Left forelimb (tissue), 1 donor: ENCODE results near the gene KIAA0825.
"Not testable (repeated sequence)": the region's sequence is repeated elsewhere in the genome, so short reads cannot be mapped to it uniquely, and the experiment has no call there.

Experiments
- DNase-seq: peaks from one replicate; pipeline ENCODE4 v3.0.0-alpha.2; 2018; ENCODE audit warnings: low spot score

The KIAA0825 gene

DNA sequence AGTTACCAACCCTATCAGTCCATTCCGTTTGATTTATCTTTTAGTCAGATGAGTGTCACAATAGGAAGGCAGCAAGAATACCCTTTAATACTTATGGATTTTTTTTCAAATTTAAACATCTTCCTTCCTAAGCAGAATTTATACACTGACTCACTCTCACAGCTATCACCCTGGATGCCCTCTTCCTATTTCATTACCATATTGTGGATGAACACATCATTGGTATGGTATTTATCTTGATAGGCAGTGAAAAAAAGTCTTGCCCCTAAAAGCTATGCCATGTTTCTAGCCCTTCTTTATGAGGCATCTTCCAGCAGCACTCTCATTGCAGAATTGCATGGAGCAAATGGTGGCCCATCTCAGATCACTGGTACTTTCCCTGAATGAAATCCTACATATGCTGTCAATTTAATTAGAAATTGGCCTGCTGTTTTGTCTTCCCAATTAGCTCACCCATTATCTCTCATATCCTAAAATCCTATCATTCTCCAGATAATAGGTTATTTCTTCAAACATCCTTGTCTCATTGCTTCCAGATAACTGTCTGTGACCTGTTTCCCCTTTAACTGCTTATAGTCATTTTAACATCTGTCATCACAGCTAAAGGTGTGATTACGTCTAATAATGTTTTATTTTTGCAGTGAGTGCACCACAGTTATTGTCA, 443.5 kb downstream of the KIAA0825 start:
- no peak for DNase-seq

DNA sequence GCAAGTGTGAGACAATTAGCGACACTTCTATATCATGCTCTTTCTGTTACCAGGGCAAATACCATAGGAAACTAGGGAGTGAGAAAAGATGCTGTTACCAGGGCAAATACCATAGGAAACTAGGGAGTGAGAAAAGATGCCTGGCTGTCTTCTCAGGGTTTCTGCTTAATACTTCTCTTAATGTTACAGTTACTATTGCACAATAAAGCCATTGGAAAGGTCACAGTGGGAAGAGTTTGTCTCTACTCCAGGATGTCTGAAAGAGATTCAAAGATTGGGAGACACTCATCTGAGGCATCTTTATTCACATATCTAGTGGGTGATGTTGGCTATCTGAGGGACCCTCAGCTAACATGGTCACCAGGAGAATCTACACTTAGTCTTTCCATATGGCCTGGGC, 445.3 kb downstream of the KIAA0825 start:
- DNase-seq: no peak

- DNase-seq: not testable (repeated sequence)
Observed at GRCh38 chr5:94171070-94171469, 447.3 kb downstream of the KIAA0825 start.

DNA sequence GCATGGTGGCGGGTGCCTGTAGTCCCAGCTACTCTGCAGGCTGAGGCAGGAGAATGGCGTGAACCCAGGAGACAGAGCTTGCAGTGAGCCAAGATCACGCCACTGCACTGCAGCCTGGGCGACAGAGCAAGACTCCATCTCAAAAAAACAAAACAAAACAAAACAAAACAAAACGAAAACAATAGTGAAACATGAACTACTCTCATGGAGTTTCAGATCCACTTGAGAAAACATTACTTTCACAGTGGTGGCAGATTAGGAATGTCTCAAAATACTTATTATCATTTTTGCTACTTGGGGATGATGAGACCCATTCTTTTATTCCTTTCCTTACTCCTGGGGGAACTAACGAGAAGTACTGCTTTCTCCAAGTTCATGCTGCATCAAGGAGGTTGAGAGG, 448.2 kb downstream of the KIAA0825 start:
- not testable (repeated sequence) for DNase-seq

DNA sequence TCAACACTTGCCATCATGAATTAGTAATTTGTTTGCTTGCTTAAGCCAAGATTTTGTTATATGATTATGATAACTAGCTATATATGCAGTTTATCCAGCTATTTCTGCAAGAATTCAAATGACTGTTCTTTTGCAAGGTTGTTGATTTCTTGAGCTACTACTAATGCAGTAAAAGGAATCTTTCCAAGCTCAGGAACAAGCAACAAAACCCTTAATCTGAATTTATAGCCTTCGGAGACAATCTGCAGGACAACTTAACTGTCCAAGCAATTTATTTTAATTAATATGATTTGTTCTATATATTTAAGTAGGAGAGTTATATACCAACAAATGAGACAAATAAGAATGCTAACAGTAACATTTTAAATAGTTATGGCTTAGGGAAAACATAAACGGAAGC, 450.3 kb downstream of the KIAA0825 start:
- DNase-seq: no peak

DNA sequence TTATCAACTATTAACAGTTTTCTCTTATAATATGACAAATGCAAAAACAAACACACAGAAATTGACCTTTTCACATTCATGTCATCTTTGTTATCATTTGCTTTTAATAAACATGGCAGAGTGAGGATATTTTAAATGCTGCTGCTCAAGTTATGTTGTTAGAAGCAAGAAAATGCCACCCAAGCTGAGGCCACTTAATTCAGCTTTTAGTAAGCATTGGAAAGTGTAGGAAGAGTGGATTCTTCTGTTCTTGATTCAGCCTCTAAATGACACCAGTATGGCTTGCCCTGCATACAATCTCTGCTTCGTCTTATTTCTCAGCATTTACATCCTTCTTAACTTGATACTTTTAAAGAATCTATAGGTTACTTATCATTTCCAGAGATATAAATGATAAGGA, 456.6 kb downstream of the KIAA0825 start:
- no peak for DNase-seq

DNA sequence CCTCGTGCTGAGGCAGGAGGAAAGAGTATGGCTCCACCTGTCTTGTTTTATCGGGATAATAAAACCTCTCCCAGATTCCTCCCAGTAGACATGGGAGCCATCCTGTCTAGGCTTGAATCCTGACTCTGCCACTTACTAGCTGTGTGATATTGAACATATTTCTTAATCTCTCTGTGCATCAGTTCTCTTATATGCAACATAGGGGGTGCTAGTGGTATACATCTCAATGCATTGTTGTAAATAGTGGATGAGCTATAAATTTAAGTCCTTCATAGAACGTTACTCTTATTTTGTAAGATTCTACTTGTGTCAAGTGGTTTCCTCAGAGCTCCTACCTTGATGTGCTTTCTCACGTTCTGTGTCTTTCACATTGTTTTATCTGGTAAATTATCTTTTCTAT, 459.3 kb downstream of the KIAA0825 start:
- no peak for DNase-seq

DNA sequence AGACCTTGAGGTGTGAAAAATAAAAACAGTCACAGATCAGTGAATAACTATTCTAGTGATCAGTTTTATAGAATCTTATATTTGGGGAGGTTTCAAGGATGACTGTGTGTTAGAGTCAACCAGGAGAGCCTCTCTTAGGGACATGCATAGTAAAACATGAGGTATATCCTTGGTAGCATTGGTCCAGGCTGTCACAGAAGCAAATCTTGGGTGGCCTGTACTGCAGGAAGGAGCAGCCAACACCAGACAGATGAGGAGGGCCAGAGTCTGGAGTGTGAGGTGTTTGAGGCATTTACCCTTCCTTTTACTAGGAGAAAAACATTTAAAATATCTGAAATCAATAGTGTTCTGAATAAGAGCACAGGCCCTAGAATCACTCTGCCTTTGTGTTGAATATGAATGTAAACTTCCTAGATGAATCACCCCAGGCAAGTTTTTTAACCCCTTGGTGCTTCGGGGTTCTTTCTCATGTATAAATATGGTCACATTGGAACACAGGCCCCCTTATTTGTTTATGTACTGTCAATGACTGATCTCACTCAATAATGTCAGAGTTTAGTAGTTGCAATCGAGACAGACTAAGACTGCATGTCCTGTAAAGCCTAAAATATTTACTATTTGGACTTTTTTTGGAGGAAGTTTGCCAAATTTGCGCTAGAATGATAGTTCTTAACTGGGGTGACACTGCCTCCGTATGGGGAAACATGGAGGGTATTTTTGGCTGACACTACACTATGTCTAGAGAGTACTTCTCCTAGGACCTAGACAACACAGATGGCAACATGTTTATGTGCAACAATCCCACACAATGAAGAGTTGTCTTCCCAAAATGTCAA, 460.5 kb downstream of the KIAA0825 start:
- no peak for DNase-seq

DNA sequence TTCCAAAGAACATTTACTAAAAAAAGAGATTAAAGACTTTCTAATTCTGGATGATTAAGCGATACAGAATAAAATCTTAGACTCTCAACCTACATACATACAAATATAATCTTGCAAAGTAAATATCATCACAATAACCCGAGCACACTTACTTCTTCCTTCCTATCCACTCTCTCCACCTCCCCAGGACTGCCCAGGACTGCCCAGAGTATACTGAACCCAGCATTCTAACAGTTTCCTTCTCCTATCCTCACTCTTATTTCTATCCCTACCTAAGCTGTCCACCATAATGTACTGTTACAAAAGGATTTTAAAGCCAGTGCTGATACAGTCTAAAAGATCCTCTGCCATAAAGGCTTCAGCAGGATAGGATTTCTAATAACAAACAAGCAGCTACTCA, 463.7 kb downstream of the KIAA0825 start:
- DNase-seq: no peak

- DNase-seq: no peak
Observed at GRCh38 chr5:94153736-94154450, 464.5 kb downstream of the KIAA0825 start.

- DNase-seq: not testable (repeated sequence)
Observed at GRCh38 chr5:94143621-94144020, 474.8 kb downstream of the KIAA0825 start.

DNA sequence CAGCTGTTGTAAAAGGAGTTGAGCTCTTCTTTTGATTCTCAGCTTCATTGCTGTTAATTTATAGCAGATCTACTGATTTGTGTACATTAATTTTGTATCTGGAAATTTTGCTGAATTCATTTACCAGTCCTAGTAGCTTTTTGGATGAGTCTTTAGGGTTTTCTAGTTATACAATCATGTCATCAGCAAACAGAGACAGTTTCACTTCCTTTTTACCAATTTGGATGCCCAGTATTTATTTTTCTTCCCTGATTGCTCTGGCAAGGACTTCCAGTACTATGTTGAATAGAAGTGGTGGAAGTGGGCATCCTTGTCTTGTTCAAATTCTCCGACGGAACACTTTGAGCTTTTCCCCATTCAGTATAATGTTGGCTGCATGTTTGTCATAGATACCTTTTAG, 478.1 kb downstream of the KIAA0825 start:
- DNase-seq: no peak

DNA sequence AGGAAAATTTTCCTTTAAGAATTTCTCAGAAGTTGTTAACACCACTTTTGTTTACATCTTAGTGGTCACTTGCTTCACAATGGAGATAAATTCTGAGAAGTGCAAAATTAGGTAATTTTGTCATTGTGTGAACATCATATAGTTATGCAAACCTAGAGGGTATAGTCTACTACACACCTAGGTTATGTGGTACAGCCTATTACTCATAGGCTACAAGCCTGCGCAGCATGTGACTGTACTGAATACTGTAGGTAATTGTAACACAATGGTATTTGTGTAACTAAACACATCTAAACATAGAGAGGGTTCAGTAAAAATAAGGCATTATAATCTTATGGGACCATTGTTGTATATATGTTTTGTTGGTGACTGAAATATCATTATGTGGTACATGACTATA, 488.3 kb downstream of the KIAA0825 start:
- DNase-seq: no peak

DNA sequence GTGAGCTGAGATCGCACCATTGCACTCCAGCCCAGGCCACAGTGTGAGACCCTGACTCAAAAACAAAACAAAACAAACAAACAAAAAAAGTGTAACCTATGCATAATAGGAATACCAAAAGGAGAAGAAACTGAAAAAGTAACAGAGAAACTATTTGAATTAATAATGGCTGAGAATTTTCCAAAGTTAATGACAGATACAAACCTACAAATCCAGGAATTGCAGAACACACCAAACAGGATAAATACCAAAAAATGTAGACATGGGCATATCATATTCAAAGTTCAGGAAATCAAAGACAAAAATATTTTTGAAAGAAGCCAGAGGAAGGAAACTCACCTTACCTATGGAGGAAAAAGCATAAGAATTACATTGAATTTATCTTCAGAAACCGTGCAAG, 493.3 kb downstream of the KIAA0825 start:
- DNase-seq: no peak

DNA sequence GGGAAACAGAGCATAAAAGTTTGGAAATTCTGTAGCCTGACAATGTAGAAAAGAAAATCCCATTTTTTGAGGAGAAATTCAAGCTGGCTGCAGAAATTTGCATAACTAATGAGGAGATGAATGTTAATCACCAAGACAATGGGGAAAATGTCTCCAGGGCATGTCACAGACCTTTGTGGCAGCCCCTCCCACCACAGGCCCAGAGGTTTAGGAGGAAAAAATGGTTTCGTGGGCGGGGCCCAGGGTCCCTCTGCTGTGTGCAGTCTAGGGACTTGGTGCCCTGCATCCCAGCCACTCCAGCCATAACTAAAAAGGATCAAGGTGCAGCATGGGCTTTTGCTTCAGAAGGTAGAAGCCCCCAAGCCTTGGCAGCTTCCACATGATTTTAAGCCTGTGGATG, 502.1 kb downstream of the KIAA0825 start:
- not testable (repeated sequence) for DNase-seq

DNA sequence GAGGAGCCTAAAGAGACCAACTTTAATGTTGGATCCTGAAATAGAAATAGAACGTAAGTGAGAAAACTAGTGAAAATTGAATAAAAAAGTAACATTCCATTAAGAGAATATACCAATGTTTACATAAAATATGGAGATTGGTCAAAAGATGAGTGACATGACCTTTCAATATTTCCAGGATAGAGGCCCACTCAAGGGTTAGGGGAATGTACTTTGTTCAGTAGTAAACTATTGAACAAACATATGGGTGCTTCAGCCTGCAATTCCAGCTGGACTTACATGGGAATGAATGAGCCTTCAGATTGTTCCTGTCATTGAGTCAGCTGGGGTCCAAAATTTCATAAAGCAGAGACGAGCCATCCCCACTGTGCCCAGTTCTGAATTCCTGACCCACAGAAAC, 505.3 kb downstream of the KIAA0825 start:
- no peak for DNase-seq

- peak; percentile 94 for DNase-seq
Observed at GRCh38 chr5:94111209-94112004, 507.0 kb downstream of the KIAA0825 start.

- DNase-seq: no peak
Observed at GRCh38 chr5:94103514-94104245, 514.7 kb downstream of the KIAA0825 start.
